HG02798 (cell line): ENCODE results near the gene TDP1.
"Not testable (repeated sequence)": the region's sequence is repeated elsewhere in the genome, so short reads cannot be mapped to it uniquely, and the experiment has no call there.

ENCODE experiments used
- ATAC-seq: cut with Tn5 transposase; IDR thresholded peaks from one replicate; pipeline ENCODE4 v1.9.1; 2021; ENCODE audit warnings: mild to moderate bottlenecking; ENCODE audit not compliant: unreplicated experiment, poor library complexity

The TDP1 gene

DNA sequence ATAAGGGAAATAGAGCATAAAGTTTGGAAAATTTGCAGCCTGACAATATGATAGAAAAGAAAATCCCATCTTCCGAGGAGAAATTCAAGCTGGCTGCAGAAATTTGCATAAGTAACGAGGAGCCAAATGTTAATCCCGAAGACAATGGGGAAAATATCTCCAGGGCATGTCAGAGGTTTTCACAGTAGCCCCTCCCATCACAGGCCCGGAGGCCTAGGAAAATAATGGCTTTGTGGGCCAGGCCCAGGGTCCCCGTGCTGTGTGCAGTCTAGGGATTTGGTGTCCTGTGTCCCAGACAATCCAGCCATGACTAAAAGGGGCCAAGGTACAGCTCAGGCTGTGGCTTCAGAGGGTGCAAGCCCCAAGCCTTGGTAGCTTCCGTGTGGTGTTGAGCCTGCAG lies 133.8 kb downstream of the TDP1 start:
- ATAC-seq: not testable (repeated sequence)

GRCh38 chr14:90091393-90091792 lies 135.7 kb downstream of the TDP1 start:
- no peak for ATAC-seq

- no peak for ATAC-seq
Measured at GRCh38 chr14:90093942-90094595, 138.3 kb downstream of the TDP1 start.
